Activated CD4-positive, CD25-positive, alpha-beta regulatory T cell treated with anti-CD3 and anti-CD28 coated beads, Interleukin-2, amount 50 U/mL, for 24 hours (primary cell): ENCODE data around the gene FTHL17.
A peak's percentile ranks its signal among the peaks of the same experiment; 100 is the strongest.

Experiments used
- ATAC-seq, 2 donors: fragments of 150-1000 bp; cut with Tn5 transposase; one replicate each; pipeline ENCODE4 v1.10.0; 2021; ENCODE audit warnings: mild to moderate bottlenecking in 1 of 2, moderate library complexity in 1 of 2

FTHL17 gene

GRCh38 chrX:31038575-31039326 is 33.1 kb downstream of the FTHL17 start:
- ATAC-seq: peak; percentile 13 to 32

- no peak for ATAC-seq
These were observed 34.9 kb downstream of the FTHL17 start for GRCh38 chrX:31036895-31037294.

- ATAC-seq: no peak
These were observed 44.5 kb downstream of the FTHL17 start for GRCh38 chrX:31027351-31027750.

GRCh38 chrX:31024866-31025265 is 47.0 kb downstream of the FTHL17 start:
- ATAC-seq: no peak

GRCh38 chrX:31021537-31021936 is 50.3 kb downstream of the FTHL17 start:
- ATAC-seq: no peak
